ENCODE measurements around the gene C3orf70. TPM values are rescaled to one million over a fixed set of nuclear protein-coding genes. Genes with fewer than 3 reads are reported as not detected.
"Not testable (repeated sequence)": the region's sequence is repeated elsewhere in the genome, so short reads cannot be mapped to it uniquely, and the experiment has no call there.

C3orf70 gene
- total and polyA plus RNA-seq, 2 of the 8 experiments (the other 6 are each of a cell fraction or from before 2014, with no cell fraction given), result 1.7 to 2.0 TPM

DNA sequence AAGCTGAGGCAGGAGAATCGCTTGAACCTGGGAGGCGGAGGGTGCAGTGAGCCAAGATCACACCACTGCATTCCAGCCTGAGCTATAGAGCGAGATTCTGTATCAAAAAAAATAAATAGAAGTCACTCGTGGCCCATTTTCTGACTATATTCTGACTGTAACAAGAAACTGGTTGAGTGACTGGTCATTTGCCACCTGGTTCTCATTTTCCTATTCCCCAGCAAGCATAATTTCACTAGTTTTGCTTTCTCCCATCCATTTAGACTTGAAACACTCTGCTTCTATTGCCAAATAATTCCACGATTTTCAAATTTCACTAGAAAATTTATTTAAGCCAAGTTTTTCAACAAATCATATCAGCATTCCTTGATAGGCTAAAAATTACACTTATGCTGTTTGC, 40.7 kb downstream of the C3orf70 start:
- Histone ChIP-seq H2BK120ac (replicated peaks; ENCODE audit: low read depth, low read length) (no peak overlapping the region), H3K9me3 (ENCODE audit: insufficient read depth in 2 of 2, low read depth in 1 of 2, low read length in 1 of 2) (peaks cover 0 to 6% of the 10 kb centered on the region in 2 experiments; a peak in 3 of 4 replicates), H3K14ac (ENCODE audit: insufficient read length) (no peak overlapping the region), H2AFZ (ENCODE audit: low read length) (no peak overlapping the region), H3K79me1 (ENCODE audit: low read depth, low read length) (no peaks in the 10 kb centered on the region), H4K5ac (ENCODE audit: insufficient read length, low read depth, low read length) (no peak overlapping the region), H3K56ac (replicated peaks; ENCODE audit: insufficient read length, low read depth, low read length) (no peak overlapping the region), H3K27ac (ENCODE audit: low read depth, low read length) (no peak overlapping the region), H4K8ac (ENCODE audit: extremely low read depth, insufficient read depth, low read length) (no peak overlapping the region), H3K79me2 (ENCODE audit: control insufficient read depth in 1 of 2, insufficient read depth in 2 of 2, low read length in 2 of 2) (no peaks in the 10 kb centered on the region), H3K23me2 (ENCODE audit: low read depth, low read length) (no peaks in the 10 kb centered on the region), H3K36me3 (ENCODE audit: control insufficient read depth in 2 of 4, insufficient read depth in 4 of 4, low read length in 3 of 4) (no peaks in the 10 kb centered on the region), H3K9ac (replicated peaks in 1 of 4; ENCODE audit: extremely low read depth in 1 of 4, low read depth in 3 of 4, low read length in 3 of 4) (no peak overlapping the region), H2BK20ac (ENCODE audit: low read length) (no peak overlapping the region), H3K4me1 (replicated peaks in 1 of 4; ENCODE audit: control insufficient read depth in 3 of 4, insufficient read depth in 4 of 4, low read length in 3 of 4) (no peaks in the 10 kb centered on the region), H2AK5ac (ENCODE audit: low read depth, low read length) (no peak overlapping the region), H3K4me3 (ENCODE audit: extremely low read depth in 1 of 4, insufficient read depth in 2 of 4, low read depth in 3 of 4, low read length in 4 of 4) (no peak overlapping the region), H3K23ac (ENCODE audit: insufficient read length) (no peak overlapping the region), H2BK15ac (ENCODE audit: low read length) (no peak overlapping the region), H3K4me2 (ENCODE audit: insufficient read depth in 1 of 2, low read depth in 2 of 2, low read length in 2 of 2) (no peak overlapping the region), H3K27me3 (replicated peaks in 1 of 4; ENCODE audit: control insufficient read depth in 3 of 4, extremely low read depth in 1 of 4, insufficient read depth in 3 of 4, low read length in 3 of 4) (no peaks in the 10 kb centered on the region), H2BK5ac (ENCODE audit: low read depth, low read length) (no peak overlapping the region), H3K18ac (ENCODE audit: extremely low read depth, low read length) (no peak overlapping the region), H4K91ac (replicated peaks; ENCODE audit: insufficient read length, low read length) (no peak overlapping the region), H4K20me1 (replicated peaks in 1 of 2; ENCODE audit: control insufficient read depth in 1 of 2, insufficient read depth in 2 of 2, low read length in 2 of 2) (no peaks in the 10 kb centered on the region), H3K4ac (replicated peaks; ENCODE audit: insufficient read length, low read depth, low read length) (no peak overlapping the region), H2BK12ac (ENCODE audit: low read depth, low read length) (no peak overlapping the region)
- no peak for FAIRE-seq
- POLR2A ChIA-PET (ENCODE audit: partially characterized antibody), result interaction anchor here (0.6 kb wide), 1 partner anchor 25 kb away, joined by 3 read pairs; no protein-coding TSS in a partner anchor
- no peak for TF ChIP-seq SUZ12 (IDR thresholded peaks at IDR 0.05; ENCODE audit: low read length)
- 91% methylated on average over 5 of the region's 5 CpGs; no CpG with 5 or more reads in 1 of the 2 experiments for WGBS, 2 experiments (ENCODE audit: extremely low coverage in 1 of 2, insufficient coverage in 1 of 2, insufficient read length in 1 of 2, insufficient replicate concordance in 2 of 2, low coverage in 1 of 2, low lambda C conversion rate in 2 of 2, missing lambda C conversion rate in 1 of 2)
- CTCF ChIA-PET (ENCODE audit: partially characterized antibody), result no interaction called here
- DNase-seq (ENCODE audit: low read depth in 1 of 2, low spot score in 2 of 2), result no peak

DNA sequence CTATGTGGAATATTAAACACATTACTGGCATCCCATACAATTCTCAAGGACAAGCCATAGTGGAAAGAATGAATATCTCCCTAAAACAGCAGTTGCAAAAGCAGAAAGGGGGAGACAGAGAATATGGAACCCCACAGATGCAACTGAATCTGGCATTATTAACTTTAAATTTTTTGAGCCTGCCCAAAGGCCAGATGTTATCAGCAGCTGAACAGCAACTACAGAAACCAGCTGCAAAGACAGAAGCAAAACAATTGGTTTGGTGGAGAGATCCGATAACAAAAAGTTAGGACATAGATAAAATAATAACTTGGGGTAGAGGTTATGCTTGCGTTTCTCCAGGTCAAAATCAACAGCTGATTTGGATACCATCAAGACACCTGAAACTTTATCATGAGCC, 43.8 kb downstream of the C3orf70 start:
- H4K20me1 ChIP-seq (replicated peaks in 1 of 2; ENCODE audit: control insufficient read depth in 1 of 2, insufficient read depth in 2 of 2, low read length in 2 of 2); H2BK20ac ChIP-seq (ENCODE audit: low read length); H3K79me1 ChIP-seq (ENCODE audit: low read depth, low read length); H4K8ac ChIP-seq (ENCODE audit: extremely low read depth, insufficient read depth, low read length); H2AFZ ChIP-seq (ENCODE audit: low read length); H3K27ac ChIP-seq (ENCODE audit: low read depth, low read length); H3K27me3 ChIP-seq (replicated peaks in 1 of 4; ENCODE audit: control insufficient read depth in 3 of 4, extremely low read depth in 1 of 4, insufficient read depth in 3 of 4, low read length in 3 of 4); H3K18ac ChIP-seq (ENCODE audit: extremely low read depth, low read length); H2BK15ac ChIP-seq (ENCODE audit: low read length); H4K91ac ChIP-seq (replicated peaks; ENCODE audit: insufficient read length, low read length); H4K5ac ChIP-seq (ENCODE audit: insufficient read length, low read depth, low read length); H3K4ac ChIP-seq (replicated peaks; ENCODE audit: insufficient read length, low read depth, low read length); H3K79me2 ChIP-seq (ENCODE audit: control insufficient read depth in 1 of 2, insufficient read depth in 2 of 2, low read length in 2 of 2); H2AK5ac ChIP-seq (ENCODE audit: low read depth, low read length); POLR2A ChIA-PET (ENCODE audit: partially characterized antibody); H2BK12ac ChIP-seq (ENCODE audit: low read depth, low read length); H3K36me3 ChIP-seq (ENCODE audit: control insufficient read depth in 2 of 4, insufficient read depth in 4 of 4, low read length in 3 of 4); H3K23ac ChIP-seq (ENCODE audit: insufficient read length); DNase-seq (ENCODE audit: low read depth in 1 of 2, low spot score in 2 of 2); H3K4me1 ChIP-seq (replicated peaks in 1 of 4; ENCODE audit: control insufficient read depth in 3 of 4, insufficient read depth in 4 of 4, low read length in 3 of 4); H2BK120ac ChIP-seq (replicated peaks; ENCODE audit: low read depth, low read length); H2BK5ac ChIP-seq (ENCODE audit: low read depth, low read length); H3K14ac ChIP-seq (ENCODE audit: insufficient read length); H3K4me3 ChIP-seq (ENCODE audit: extremely low read depth in 1 of 4, insufficient read depth in 2 of 4, low read depth in 3 of 4, low read length in 4 of 4); H3K9ac ChIP-seq (replicated peaks in 1 of 4; ENCODE audit: extremely low read depth in 1 of 4, low read depth in 3 of 4, low read length in 3 of 4); H3K4me2 ChIP-seq (ENCODE audit: insufficient read depth in 1 of 2, low read depth in 2 of 2, low read length in 2 of 2); FAIRE-seq; H3K56ac ChIP-seq (replicated peaks; ENCODE audit: insufficient read length, low read depth, low read length); H3K23me2 ChIP-seq (ENCODE audit: low read depth, low read length): not testable (repeated sequence)
- H3K9me3 ChIP-seq (ENCODE audit: insufficient read depth in 2 of 2, low read depth in 1 of 2, low read length in 1 of 2), result peaks cover 5 to 11% of the 10 kb centered on the region in 2 experiments
- 98% methylated on average over 2 of the region's 2 CpGs; no CpG with 5 or more reads in 1 of the 2 experiments for WGBS, 2 experiments (ENCODE audit: extremely low coverage in 1 of 2, insufficient coverage in 1 of 2, insufficient read length in 1 of 2, insufficient replicate concordance in 2 of 2, low coverage in 1 of 2, low lambda C conversion rate in 2 of 2, missing lambda C conversion rate in 1 of 2)
- CTCF ChIA-PET (ENCODE audit: partially characterized antibody), result interaction anchor here (0.6 kb wide), 1 partner anchor 41 kb away, joined by 3 read pairs; no protein-coding TSS in a partner anchor
